HepG2 (cell line): ENCODE results near the gene ERBB4. TPM values are rescaled to one million over a fixed set of nuclear protein-coding genes. Genes with fewer than 3 reads are reported as not detected.

Experiments used
- ATAC-seq: fragments of 200-7000 bp; cut with Tn5 transposase; 3 replicates; pipeline ENCODE4 v1.9.1; 2020; ENCODE audit warnings: mild to moderate bottlenecking, moderate library complexity
- BruUV-seq: library from RNA; stranded (reverse); fragments of 400-500 nt; replicated peaks from 2 replicates; lab custom pipeline; 2021; lab: Mats Ljungman, UMichigan
- CTCF ChIA-PET: fragments of 300-600 bp; formaldehyde crosslinking; extraction: SDS; loops from one replicate; lab custom pipeline; 2021; ENCODE audit warnings: low total read pairs, inconsistent platforms, low intra/inter-chr PET ratio; lab: Yijun Ruan, JAX
- POLR2A ChIA-PET: fragments of 350-600 bp; sonication (Branson Sonifier 250); formaldehyde crosslinking; loops from one replicate; lab custom pipeline; 2020; ENCODE audit warnings: antibody characterized with exemption, inconsistent platforms; lab: Yijun Ruan, JAX
- DNase-seq: peaks from one replicate; pipeline ENCODE4 v3.0.0-alpha.2; 2015; ENCODE audit warnings: low spot score
- FAIRE-seq: peaks from 3 replicates; lab custom pipeline; 2011; peaks lifted over from hg19 to GRCh38; lab: Jason Lieb, UNC
- H2AFZ ChIP-seq: one replicate; pipeline ENCODE4 v1.6.1; 2011; ENCODE audit warnings: low read length, inconsistent platforms
- H3K27ac ChIP-seq: fragments of 300-600 bp; 3 replicates; pipeline ENCODE4 v1.8.0; 2011; ENCODE audit warnings: mixed run types, mild to moderate bottlenecking, mixed read lengths, low read length, inconsistent platforms; ENCODE audit not compliant: insufficient read depth; ENCODE audit errors: extremely low read length
- H3K27me3 ChIP-seq, 2 experiments: fragments of 200-600 bp in 1 of 2; 2 replicates in 1 of 2; 3 replicates in 1 of 2; pipeline versions ENCODE4 v1.6.0 to v1.8.0; 2011; ENCODE audit warnings: low read length in 2 of 2, mild to moderate bottlenecking in 2 of 2, moderate library complexity in 2 of 2, inconsistent platforms in 1 of 2; ENCODE audit not compliant: insufficient read depth in 2 of 2, control insufficient read depth in 1 of 2
- H3K36me3 ChIP-seq, 2 experiments: fragments of 200-600 bp in 1 of 2; replicated peaks in 1 of 2; 2 replicates in 1 of 2; 3 replicates in 1 of 2; pipeline versions ENCODE4 v1.5.1 to v1.8.0; 2011; ENCODE audit warnings: low read length in 2 of 2, inconsistent platforms in 1 of 2; ENCODE audit not compliant: insufficient read depth in 2 of 2, control insufficient read depth in 1 of 2
- H3K4me1 ChIP-seq: 2 replicates; pipeline ENCODE4 v1.5.1; 2012; ENCODE audit warnings: low read length, inconsistent platforms; ENCODE audit not compliant: insufficient read depth
- H3K4me2 ChIP-seq: 2 replicates; pipeline ENCODE4 v1.6.0; 2011; ENCODE audit warnings: low read depth, low read length, inconsistent platforms
- H3K4me3 ChIP-seq, 3 experiments: fragments of 200-600 bp in 1 of 3; sonication (generic), shearing (Covaris generic) in 1 of 3; replicated peaks in 1 of 3; 2 replicates each; pipeline ENCODE4 v1.5.1; 2011 to 2016; ENCODE audit warnings: low read length in 3 of 3, inconsistent platforms in 2 of 3, low read depth in 2 of 3, mild to moderate bottlenecking in 2 of 3, control low read depth in 1 of 3, mixed read lengths in 1 of 3; ENCODE audit not compliant: insufficient read depth in 1 of 3
- H3K79me2 ChIP-seq: one replicate; pipeline ENCODE4 v1.6.1; 2011; ENCODE audit warnings: low read length, inconsistent platforms; ENCODE audit not compliant: insufficient read depth
- H3K9ac ChIP-seq: 2 replicates; pipeline ENCODE4 v1.6.0; 2011; ENCODE audit warnings: mild to moderate bottlenecking, low read depth, low read length, inconsistent platforms; ENCODE audit not compliant: insufficient read depth
- H3K9me3 ChIP-seq: 2 replicates; pipeline ENCODE4 v1.5.1; 2012; ENCODE audit warnings: mild to moderate bottlenecking, low read length
- H4K20me1 ChIP-seq: 2 replicates; pipeline ENCODE4 v1.6.0; 2011; ENCODE audit warnings: inconsistent platforms, mild to moderate bottlenecking, low read length, moderate library complexity; ENCODE audit not compliant: insufficient read depth
- HNRNPLL ChIP-seq: fragments of 200-400 bp; formaldehyde crosslinking; IDR thresholded peaks from 2 replicates; pipeline ENCODE4 v1.6.1; 2017; ENCODE audit warnings: mild to moderate bottlenecking, low read depth, low read length; ENCODE audit not compliant: poor library complexity, severe bottlenecking
- PAWR ChIP-seq: sonication (generic); formaldehyde crosslinking; IDR thresholded peaks from 2 replicates; pipeline ENCODE4 v1.4.0; 2020; ENCODE audit warnings: missing genetic modification reagents, mild to moderate bottlenecking, borderline replicate concordance
- RAD21 ChIP-seq: fragments of 450-650 bp; formaldehyde crosslinking; IDR thresholded peaks from 2 replicates; pipeline ENCODE4 v1.5.0; 2020; ENCODE audit warnings: mild to moderate bottlenecking
- ZNF264 ChIP-seq: sonication (generic); formaldehyde crosslinking; IDR thresholded peaks from 2 replicates; pipeline ENCODE4 v1.4.0; 2020; ENCODE audit warnings: missing genetic modification reagents
- ZNF567 ChIP-seq: sonication (generic); formaldehyde crosslinking; IDR thresholded peaks from 2 replicates; pipeline ENCODE4 v1.8.1; 2023; ENCODE audit warnings: mild to moderate bottlenecking, missing genetic modification reagents, borderline replicate concordance
- WGBS: methylation state at CpG from one replicate; pipeline ENCODE4 v1.1.6; 2017; ENCODE audit warnings: low lambda C conversion rate; 5-methylcytosine and 5-hydroxymethylcytosine counted together
- in situ Hi-C: cut with HindIII; loops from 2 replicates; pipeline ENCODE4 v1.10.0; 2017; ENCODE audit warnings: low pct_unique_long_range_greater_than_20kb; ENCODE audit not compliant: extremely low pct_ligation_motif_present
- intact Hi-C: fragments of 100-400 bp; cut with micrococcal nuclease; formaldehyde crosslinking; loops from one replicate; pipeline ENCODE4 v1.10.0; 2022; ENCODE audit not compliant: unreplicated experiment
- polyA plus RNA-seq, 8 experiments: library from polyadenylated mRNA; depleted of rRNA in 3 of 8; stranded (reverse) in 7 of 8; unstranded in 1 of 8; fragments of >200 nt; fragmentation: Illumina TruSeq in 4 of 8; extraction: Trizol in 4 of 8; gene quantifications; 2 replicates each; pipeline versions ENCODE4 v1.2.1 to v1.2.3, GENCODE V29; 2011 to 2016; ENCODE audit warnings: low read depth in 4 of 8, missing spikeins in 1 of 8, mixed read lengths in 1 of 8; ENCODE audit not compliant: insufficient read depth in 1 of 8
- total RNA-seq, 5 experiments: library from RNA; depleted of rRNA; stranded (reverse); fragments of >200 nt; fragmentation: Illumina TruSeq; extraction: Trizol; gene quantifications; 2 replicates each; pipeline ENCODE4 v1.2.3, GENCODE V29; 2016; ENCODE audit warnings: low read depth in 1 of 5
- TF ChIP-seq, protein P1 (sequence below): sonication (generic); formaldehyde crosslinking; IDR thresholded peaks from 2 replicates; pipeline ENCODE4 v1.4.0; 2020; ENCODE audit warnings: missing genetic modification reagents; ENCODE audit errors: not compliant biosample characterization
- TF ChIP-seq, protein P2 (sequence below): sonication (generic); formaldehyde crosslinking; IDR thresholded peaks from 2 replicates; pipeline ENCODE4 v1.4.0; 2020; ENCODE audit warnings: low read depth, mild to moderate bottlenecking, missing genetic modification reagents
- TF ChIP-seq, protein P3 (sequence below): sonication (generic); formaldehyde crosslinking; IDR thresholded peaks from 2 replicates; pipeline ENCODE4 v1.4.0; 2020; ENCODE audit warnings: missing genetic modification reagents

ERBB4 gene
- total and polyA plus RNA-seq, 2 of the 13 experiments (the other 11 are each of a cell fraction or from before 2014, with no cell fraction given) = not detected

DNA sequence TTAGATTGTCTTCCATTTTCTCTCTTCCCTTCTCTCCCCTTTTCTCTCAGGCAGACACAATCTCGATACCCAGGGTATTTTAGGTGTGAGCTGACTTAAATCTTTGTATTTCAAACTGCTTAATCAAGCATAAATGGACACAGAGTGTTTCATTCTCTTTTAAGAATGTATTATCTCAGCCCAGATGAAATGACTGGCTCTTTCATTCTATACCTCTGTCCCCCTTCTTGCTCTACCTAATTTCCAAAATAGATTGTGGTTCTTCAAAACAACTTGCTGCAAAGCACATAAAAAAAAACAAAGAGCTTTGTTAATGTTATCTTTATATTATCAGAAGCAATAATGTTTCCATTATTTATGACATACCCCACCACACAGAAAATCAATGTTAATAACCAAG, 514.6 kb downstream of the ERBB4 start:
- no peak overlapping the region for H3K27ac ChIP-seq
- no peaks in the 10 kb centered on the region for H3K27me3 ChIP-seq
- no TSS peak for BruUV-seq
- intact Hi-C loops = no loop called here
- H3K36me3 ChIP-seq = no peaks in the 10 kb centered on the region
- no peak for TF ChIP-seq ZNF567 (CRISPR knock-in tag)
- no peak for TF ChIP-seq PAWR (CRISPR knock-in tag)
- TF ChIP-seq, protein P1, sequence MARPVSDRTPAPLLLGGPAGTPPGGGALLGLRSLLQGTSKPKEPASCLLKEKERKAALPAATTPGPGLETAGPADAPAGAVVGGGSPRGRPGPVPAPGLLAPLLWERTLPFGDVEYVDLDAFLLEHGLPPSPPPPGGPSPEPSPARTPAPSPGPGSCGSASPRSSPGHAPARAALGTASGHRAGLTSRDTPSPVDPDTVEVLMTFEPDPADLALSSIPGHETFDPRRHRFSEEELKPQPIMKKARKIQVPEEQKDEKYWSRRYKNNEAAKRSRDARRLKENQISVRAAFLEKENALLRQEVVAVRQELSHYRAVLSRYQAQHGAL (CRISPR knock-in tag) = no peak
- TF ChIP-seq, protein P2, sequence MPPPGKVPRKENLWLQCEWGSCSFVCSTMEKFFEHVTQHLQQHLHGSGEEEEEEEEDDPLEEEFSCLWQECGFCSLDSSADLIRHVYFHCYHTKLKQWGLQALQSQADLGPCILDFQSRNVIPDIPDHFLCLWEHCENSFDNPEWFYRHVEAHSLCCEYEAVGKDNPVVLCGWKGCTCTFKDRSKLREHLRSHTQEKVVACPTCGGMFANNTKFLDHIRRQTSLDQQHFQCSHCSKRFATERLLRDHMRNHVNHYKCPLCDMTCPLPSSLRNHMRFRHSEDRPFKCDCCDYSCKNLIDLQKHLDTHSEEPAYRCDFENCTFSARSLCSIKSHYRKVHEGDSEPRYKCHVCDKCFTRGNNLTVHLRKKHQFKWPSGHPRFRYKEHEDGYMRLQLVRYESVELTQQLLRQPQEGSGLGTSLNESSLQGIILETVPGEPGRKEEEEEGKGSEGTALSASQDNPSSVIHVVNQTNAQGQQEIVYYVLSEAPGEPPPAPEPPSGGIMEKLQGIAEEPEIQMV (CRISPR knock-in tag) = no peak
- no peak for TF ChIP-seq RAD21 (CRISPR knock-in tag)
- TF ChIP-seq ZNF264 (CRISPR knock-in tag) = no peak
- TF ChIP-seq HNRNPLL = no peak
- TF ChIP-seq, protein P3, sequence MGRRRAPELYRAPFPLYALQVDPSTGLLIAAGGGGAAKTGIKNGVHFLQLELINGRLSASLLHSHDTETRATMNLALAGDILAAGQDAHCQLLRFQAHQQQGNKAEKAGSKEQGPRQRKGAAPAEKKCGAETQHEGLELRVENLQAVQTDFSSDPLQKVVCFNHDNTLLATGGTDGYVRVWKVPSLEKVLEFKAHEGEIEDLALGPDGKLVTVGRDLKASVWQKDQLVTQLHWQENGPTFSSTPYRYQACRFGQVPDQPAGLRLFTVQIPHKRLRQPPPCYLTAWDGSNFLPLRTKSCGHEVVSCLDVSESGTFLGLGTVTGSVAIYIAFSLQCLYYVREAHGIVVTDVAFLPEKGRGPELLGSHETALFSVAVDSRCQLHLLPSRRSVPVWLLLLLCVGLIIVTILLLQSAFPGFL (CRISPR knock-in tag) = no peak
- ChIA-PET CTCF (no interaction called here), POLR2A (no interaction called here)
- H3K4me2 ChIP-seq = no peak overlapping the region
- no peaks in the 10 kb centered on the region for H3K79me2 ChIP-seq
- H3K9me3 ChIP-seq = no peaks in the 10 kb centered on the region
- H2AFZ ChIP-seq = no peak overlapping the region
- H4K20me1 ChIP-seq = no peaks in the 10 kb centered on the region
- FAIRE-seq (no peak), ATAC-seq (no peak), DNase-seq (no peak)
- in situ Hi-C loops = no loop called here
- H3K4me1 ChIP-seq = no peaks in the 10 kb centered on the region
- no peak overlapping the region for H3K9ac ChIP-seq
- H3K4me3 ChIP-seq = no peak overlapping the region
- WGBS = 2% methylated on average over 1 of the region's 1 CpG
